Hippocampal formation (tissue), 2 donors: ENCODE measurements around the gene PROSER2.

Source experiments
- DNase-seq, 2 donors: peaks; one replicate each; lab custom pipeline; 2025; lab: John Stamatoyannopoulos, UW

The PROSER2 gene

DNA sequence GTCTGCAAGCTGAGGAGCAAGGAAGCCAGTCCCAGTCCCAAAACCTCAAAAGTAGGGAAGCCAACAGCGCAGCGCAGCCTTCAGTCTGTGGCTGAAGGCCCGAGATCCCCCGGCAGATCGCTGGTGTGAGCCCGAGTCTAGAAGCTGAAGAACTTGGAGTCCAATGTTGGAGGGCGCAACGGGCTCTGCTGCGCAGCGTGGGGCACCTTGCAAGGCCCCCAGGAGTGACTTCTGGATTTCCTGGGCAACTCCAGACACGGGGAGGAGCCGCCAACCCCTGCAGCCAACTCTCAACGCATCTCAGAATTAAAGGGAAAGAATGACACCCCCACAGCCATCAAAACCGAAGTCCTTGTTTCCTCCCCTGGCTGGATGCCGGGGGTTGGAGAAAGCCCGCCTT lies 18.8 kb upstream of the PROSER2 start:
- DNase-seq: no peak

DNA sequence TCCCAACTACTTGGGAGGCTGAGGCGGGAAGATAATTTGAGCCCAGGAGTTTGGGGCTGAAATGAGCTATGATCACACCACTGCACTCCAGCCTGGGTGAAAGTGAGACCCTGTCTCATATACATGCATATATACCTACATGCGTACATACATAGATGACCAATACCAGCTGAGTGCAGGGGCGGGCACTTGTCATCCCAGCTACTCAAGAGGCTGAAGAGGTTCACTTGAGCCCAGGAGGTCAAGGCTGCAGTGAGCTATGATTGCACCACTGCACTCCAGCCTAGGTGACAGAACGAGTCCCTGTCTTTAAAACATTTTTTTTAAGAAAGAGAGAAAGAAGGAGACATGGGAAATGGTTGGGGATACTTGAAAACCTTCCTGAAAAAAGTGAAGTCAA lies 17.4 kb upstream of the PROSER2 start:
- no peak for DNase-seq

DNA sequence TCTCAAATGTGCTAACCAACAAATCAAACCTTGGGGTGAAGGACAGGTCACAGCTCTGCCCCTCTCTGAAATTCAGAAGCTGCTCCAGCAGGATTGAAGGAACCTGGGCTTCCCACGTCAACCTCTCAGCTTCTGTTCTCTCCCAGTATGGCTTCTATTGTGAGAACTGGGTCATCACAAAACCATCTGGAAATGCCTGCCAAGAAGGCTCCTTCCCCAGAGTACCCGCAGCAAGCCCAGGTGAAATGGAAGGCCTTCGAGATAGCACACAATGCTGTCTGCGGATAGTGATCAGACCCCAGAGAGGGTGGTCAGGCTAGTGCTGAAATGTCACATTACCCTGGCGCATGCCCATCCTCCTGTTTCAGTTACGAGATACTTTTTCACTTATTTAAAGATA lies 16.4 kb upstream of the PROSER2 start:
- DNase-seq: no peak

DNA sequence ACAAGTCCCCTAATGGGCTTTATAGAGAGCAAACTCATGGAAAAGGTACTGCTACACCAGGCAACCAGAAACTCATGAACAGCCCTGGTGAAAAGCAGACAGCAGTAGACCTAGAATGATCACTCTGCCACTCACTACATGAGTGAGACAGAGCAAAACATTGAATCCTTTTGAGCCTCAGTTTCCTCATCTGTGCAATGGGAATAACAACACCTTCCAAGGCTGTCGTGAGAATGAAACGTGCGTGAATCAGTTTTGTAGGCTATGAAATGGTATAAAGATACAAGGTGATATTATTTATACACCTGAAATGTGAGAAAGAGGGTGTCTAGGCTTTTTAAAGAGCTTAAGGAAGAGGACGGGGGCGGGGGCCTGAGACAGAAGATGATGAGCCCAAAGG lies 14.3 kb upstream of the PROSER2 start:
- DNase-seq: no peak

DNA sequence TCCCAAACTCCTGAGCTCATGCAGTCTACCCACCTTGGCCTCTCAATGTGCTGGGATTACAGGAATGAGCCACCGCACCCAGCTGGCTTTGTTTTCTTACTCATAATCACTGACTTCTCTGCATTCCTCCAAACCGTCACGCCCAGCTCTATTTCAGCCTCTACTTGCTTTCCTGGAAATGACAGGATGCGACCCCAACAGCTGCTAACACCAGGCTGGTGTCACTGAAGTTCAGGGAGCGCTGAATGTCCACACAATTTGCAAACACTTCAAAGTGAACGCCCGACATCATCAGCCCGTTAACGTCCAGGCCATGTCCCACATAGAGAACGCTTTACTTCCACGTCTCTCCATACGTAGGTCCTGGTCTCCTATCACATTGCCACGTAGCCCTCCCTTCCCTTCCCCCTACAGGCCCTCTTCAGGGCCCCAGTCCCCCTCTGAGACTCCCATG lies 12.8 kb upstream of the PROSER2 start:
- DNase-seq: no peak

DNA sequence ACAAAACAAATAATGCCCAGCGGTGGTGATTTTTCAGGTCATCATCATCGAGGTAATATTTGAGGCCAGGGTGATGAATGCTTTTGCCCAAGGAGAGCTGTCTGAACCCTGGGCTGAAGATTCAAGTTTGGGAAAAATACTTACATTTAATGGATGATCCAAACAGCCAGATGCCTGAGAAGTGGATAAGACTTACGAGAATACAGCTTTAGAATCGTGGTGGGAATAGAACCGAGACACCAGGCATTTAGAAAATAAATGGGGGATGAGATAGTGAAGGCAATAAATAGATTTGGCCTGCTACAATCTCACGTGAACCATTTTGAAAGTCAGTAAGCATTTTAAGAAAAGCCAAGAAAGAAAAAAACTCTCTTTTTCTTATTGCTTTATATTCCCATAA lies 12.2 kb upstream of the PROSER2 start:
- no peak for DNase-seq

DNA sequence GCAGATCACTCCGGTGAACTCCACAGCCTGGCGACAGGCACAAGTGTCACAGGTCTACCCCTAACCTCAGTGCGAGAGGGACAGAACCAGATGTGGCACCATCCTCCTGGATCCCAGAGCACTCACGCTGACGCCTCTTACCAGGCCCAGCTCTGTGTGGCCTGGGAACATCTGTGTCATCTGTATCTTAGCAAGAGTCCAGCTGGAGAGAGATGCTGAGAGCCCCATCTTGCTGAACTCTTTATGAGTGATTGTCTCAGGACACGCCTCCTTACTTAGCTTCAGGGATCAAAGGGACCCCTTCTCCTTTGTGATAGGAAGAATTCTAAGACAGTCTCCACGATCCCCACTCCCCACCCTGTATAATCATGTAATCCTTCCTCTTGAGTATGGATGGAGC lies 10.0 kb upstream of the PROSER2 start:
- DNase-seq: no peak

DNA sequence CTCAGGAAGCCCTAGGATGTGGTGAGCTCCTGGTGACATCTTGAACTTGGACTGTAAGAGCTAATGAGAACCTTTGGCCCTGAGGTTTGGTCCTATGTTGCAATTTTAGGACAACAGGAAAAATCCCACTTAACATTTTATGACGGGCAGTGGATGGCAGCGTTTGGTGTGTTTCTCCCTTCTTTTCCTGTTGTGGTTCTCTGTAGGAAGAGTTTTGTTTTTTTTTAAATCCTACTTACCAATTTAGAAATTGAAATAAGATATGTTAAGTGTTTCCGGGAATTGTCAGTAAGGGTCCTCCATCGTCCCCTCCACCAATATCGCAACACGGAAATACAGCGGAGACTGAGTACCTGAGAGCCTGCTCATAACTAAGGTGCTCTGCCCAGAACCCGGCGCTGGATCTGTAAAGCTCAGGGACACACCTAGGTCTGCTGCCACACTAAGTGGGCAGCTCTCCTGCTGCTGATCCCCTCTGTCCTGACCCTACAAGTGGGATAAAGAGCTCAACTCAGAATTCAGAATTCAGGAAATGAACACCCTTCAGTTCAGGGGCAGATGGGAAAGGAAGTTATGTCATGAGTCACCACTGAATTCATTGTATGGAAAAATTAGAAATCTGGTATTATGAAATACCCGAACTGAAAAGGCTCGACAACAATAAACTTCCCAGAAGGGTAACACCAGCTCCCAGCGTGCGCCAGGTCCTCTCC lies 9.1 kb upstream of the PROSER2 start:
- no peak for DNase-seq

DNA sequence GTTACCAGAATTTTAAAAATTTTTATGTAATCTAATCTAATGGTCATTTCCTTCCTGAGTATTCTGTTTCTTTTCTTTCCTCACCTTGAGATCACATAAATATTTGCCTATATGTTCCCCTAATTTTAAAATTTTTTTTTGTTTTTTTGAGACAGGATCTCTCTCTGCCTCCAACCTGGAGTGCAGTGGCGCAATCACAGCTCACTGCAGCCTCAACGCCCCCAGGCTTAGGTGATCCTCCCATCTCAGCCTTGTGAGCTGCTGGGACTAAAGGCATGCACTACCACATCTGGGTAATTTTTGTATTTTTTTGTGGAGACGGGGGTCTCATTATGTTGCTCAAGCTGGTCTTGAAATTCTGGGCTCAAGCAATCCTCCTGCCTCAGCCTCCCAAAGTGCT lies 4.1 kb upstream of the PROSER2 start:
- no peak for DNase-seq

DNA sequence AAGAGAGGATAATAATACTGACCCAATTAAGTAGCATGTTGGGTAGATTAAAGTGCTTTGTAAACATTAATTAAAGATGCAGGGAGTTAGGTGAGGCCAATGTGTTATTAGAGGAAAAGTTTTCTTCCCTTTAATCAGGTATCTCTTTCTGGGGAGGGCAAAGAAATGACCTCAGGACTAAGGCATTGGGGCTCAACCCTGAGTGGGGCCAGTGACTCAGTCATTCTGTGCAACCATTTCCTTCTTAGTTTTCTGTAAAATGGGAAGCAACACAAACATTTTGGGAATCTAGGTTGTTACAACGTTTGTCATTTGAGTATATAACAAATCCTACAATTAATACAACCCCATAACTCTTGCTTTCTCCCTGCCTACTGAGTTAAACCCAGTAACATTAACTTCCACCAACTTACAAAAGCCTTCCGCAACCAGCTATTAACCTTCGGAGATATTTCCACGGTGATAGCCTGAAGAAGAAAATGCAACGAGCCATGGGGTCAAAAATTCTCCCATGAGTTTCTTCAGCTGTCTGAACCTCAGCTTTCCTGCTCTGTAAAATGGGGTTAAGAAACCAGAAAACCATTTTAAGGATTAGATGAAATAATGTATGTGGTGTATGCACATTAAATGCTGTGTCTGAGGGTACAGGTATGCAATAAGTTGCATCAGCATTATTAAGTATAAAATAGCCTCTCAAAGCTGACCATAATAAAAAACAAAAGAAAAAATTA lies 965 bp upstream of the PROSER2 start:
- no peak for DNase-seq

DNA sequence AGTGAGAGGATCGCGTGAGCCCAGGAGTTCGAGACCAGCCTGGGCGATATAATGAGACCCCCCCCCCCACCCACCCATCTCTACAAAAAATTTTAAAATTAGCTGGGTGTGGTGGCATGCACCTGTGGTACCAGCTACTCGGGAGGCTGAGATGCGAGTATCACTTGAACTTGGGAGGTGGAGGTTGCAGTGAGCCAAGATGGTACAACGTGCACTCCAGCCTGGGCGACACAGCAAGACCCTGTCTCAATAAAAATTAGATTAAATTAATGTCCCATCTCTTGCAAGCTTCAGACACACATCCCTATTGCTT lies 391 bp upstream of the PROSER2 start:
- DNase-seq: no peak

DNA sequence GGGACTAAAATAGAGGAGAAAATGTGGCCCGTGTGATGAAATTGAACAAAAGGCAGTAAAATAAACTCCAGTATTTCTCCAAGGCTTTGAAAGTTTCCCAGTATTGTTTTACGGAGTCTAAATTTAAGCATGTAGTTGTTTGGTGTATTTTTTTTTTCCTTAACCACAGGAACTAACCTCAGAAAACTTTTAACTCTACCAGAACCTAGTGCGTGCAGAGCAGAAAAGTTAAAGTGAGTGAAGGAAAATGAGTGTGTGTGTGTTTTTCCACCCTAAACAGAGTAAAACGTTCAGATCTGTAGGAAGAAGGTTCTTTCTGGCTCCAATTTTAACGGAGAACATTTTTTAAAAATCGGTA lies 812 bp downstream of the PROSER2 start:
- DNase-seq: no peak

DNA sequence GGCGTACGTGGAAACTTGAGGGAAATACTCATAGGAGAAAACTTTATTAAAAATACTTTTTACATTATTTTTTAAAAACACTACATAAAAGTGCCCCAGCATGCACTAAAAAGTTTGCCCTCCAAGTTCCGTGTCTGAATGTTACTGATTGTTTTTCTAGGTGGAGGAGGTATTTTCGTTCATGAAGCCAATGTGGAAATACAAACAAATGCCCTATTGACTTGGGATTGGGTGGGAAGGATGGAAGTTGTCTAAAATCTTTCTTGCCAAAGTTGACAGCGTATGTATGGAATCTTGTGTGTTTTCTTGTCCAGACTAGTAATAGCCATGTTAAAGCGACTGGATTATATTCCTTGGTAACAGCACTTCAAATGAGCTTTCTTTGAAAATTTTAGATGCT lies 1.2 kb downstream of the PROSER2 start:
- no peak for DNase-seq

DNA sequence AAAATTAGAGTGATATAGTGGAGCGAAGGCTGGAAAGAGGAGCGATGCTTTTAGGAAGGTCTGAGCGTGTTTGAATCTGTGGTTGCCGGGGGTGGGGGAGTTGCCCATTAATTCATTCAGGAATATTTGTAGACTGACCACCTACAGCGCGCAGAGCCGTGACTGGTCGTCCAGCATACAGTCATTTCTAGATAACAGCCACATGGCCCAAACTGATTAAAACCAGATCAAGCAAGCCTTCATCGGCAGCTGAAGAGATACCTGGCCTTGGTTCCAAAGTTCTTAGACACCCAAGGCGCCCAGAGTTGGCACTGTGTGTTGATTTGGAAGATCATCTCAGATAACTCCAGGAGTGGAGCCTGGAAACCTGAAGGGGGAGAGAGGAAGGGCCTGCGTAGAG lies 1.7 kb downstream of the PROSER2 start:
- DNase-seq: no peak

DNA sequence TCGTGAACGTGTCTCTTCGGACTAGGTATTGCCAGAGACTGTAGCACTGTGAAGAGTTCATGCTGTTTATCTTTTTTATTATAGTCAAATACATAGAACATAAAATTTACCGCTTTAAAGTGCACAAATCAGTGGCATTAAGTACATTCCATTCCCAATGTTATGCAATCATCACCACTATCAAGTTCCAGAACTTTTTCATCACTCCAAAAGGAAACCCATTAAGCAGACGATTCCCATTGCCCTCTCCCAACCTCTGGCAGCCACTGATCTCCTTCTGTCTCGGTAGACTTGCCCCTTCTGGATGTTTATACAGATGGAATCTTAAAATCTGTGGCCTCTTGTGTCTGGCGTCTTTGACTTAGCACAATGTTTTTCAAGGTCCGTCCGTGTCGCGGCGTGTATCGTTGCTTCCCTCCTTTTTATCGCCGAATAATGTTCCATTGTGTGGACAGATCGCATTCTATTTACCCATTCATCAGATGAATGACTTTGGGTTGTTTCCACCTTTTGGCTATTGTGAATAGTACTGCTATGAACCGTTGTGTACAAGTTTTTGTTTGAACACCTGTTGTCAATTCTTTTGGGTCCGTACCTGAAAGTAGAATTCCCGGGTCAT lies 2.7 kb downstream of the PROSER2 start:
- no peak for DNase-seq

DNA sequence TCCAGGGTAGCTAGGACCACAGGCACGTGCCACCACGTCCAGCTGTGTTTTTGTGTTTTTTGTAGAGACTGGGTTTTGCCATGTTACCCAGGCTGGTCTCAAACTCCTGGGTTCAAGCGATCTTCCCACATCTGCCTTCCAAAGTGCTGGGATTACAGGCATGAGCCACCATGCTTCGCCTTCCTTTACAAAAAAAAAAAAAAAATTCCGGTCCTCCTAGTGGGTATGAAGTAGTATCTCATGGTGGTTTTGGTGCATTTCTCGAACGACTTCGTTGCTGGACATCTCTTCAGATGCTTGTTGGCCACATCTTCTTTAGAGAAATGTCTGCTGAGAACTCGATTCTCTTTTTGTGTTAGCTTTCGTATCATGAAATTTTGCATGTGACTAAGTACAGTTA lies 3.9 kb downstream of the PROSER2 start:
- DNase-seq: no peak

DNA sequence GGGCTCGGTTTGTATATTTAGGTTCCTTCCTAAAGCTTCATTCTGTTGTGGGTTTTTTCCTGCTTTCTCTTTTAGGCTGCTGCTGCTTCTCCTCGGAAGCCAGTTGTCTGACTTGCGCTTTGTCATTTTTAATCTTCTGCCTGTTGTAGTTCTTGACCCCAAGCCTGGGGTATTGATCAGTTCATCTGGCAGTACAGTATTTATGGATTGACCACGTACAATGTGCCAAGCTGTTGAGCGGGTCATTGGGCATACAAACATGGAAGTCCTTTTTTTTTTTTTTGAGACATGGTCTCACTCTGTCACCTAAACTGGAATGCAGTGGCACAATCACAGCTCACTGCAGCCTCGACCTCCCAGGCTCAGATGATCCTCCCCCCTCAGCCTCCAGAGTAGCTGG lies 4.3 kb downstream of the PROSER2 start:
- DNase-seq: no peak

DNA sequence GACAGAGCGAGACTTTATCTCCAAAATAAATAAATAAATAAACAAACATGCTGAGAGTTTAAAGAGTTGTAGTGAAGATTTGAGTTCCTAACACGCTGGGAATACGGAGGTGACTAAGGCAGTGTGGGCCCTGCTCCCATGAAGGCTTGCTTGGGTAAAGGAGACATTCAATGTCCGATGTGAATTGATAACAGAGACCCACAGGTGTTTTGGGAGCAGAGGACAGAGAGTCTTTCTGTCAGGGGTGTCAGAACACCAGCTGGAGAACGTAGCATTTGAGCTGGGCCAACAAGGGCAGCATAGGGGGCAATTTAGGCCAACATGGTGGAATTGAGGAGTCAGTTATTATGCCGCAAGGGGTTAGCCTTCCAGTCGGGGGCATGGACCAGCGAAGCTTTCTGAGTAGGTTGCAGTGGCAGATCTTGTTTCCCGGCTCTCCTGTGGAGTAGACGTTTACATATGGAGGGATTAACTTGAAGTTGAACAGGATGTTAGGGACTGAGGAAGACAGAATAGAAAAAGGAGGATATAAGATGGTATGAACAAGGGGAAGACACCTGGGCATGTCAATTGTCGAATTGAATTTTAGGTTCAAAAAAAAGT lies 5.6 kb downstream of the PROSER2 start:
- no peak for DNase-seq

DNA sequence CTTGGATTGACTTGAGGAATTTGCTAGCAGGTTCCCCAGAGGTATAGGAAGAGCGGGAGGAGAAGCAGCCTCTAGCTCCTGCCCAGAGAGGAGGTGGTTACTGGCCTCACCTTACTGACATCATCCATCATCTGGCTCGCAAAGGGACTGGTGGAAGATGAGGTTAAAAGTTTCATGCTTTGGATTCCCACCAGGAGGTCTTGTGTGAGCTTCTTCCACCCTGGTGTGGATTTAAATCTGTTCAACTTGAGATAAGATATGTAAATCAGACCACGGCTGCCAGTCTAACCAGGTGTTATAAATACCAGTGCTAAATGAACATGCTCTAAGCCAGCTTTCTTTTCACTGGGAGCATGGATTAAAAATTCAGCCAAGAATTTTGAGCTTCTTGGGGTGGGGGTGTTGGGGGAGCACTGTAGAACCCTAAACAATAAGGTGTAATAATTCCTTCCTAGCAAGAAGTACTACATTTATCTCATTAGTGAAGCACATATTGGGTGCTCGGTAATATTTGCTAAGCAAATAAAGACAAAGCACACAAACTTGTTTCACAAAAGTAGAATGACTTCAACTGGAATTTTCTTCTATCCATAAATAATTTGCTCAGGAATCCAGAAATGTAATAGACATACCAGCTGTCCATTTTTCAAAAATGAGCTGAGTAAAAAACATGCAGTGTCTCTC lies 7.8 kb downstream of the PROSER2 start:
- no peak for DNase-seq

DNA sequence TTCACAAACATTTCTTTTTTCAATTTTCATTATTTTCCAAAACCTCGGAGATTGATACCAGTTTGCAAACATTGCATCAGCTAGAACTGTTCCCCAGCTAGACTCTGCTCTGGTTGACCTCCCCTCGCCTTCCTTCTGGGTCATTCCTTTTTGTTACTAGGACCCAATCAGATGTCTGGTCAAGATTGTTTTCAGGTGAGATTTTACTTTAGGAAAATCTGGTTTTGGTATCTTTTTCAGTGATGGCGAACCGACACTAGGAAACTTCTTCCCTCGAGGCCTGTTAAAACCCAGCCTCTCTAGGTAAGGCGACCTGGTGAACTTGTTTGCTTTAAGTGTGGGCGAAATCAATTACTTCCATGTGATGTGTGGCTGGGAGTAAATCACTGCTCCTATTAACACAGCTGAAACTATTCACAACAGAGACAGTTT lies 8.4 kb downstream of the PROSER2 start:
- no peak for DNase-seq

DNA sequence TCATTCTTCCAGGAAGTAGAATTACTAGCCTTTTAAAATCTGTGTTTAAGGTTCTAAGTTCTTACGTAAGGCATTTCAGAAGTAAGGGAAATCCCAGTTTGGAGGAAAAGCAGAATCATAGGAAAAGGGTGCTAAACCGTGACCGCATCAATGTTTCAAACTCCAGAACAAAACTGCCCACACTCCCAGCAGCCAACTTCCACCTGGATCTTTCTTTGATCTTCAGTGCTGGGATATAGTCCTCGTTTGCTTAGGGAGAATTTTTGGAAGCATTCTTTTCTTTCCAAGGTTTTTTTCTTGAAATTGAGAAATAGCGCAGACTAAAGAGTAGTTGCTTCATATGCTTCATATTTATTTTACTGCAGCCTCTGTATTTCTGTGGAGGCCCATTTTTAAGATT lies 8.9 kb downstream of the PROSER2 start:
- no peak for DNase-seq

DNA sequence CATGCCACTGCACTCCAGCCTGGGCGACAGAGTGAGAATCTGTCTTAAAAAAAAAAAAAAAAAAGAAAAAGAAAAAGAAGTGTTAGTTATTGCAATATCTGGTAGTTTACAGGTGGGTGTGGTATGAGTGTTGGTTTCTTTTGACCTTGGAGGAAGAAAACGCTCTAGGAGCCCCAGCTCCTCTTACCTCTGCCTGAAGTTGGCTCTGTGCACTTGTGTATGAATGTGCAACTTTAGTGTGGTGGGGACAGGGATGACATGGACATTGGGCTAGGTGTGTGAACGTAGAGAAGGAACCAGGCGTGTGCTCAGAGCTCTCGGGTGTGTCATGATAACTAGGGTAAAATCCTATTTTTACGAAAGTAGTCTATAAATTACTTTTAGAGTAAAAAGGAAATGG lies 11.9 kb downstream of the PROSER2 start:
- no peak for DNase-seq

DNA sequence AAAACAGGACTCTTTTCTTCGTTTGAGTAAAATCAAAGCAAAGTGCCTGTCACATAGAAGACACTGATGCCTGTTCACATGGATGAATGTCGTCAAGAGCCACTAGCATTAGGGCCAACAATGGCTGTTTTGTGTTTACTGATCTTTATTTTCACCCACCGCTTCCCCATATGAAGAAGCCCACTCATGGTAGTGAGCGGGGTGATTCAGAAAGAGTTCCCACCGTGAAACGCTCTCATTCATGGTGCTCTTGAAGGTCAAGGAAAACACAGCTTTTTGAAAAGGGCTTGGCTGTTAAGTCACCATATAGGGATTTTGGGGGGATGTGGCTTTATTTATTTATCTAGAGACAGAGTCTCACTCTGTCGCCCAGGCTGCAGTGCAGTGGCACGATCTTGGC lies 12.5 kb downstream of the PROSER2 start:
- no peak for DNase-seq
